ENCODE data around the gene STRBP. TPM values are rescaled to one million over a fixed set of nuclear protein-coding genes. Genes with fewer than 3 reads are reported as not detected.

The STRBP gene
- total RNA-seq, 1 donor from 2014 or later: 99.4 TPM

DNA sequence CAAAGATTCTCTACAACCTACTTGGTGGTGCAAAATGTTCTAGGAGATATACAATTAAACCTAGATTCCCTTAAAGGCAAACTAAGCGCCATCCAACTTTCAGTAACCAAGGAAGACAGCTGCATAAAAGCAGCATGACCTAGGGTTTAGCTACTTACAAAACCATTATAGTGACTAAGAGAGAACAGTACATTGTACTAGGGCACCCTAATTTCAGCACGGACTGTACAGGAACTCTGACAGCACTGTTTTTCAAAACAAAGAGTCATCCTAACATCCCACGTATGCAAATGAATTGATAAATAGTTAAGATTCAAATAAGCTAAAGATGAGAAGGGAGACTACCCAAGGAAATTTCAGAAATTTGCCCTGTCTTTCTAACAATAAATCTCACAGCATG is 30.0 kb downstream of the STRBP start:
- H3K36me3 Mint-ChIP-seq: no peaks in the 10 kb centered on the region
- Histone ChIP-seq H3K4me1 (peaks cover 3% of the 10 kb centered on the region), H3K4me2 (no peak overlapping the region), H3K36me3 (no peaks in the 10 kb centered on the region), H3K79me2 (ENCODE audit: low read depth) (peaks cover 85% of the 10 kb centered on the region), H3K4me3 (no peak overlapping the region), H3K27me3 (no peaks in the 10 kb centered on the region), H3K27ac (no peak overlapping the region), H3F3A (ENCODE audit: low read depth) (no peaks in the 10 kb centered on the region), H2AFZ (replicated peaks) (no peak overlapping the region), H3K9me3 (ENCODE audit: low read depth) (no peaks in the 10 kb centered on the region), H3K9ac (no peak overlapping the region), H4K20me1 (ENCODE audit: low read depth) (peaks cover 47% of the 10 kb centered on the region)
- no peak for DNase-seq (ENCODE audit: low spot score)
- no peaks in the 10 kb centered on the region for H3K9me3 Mint-ChIP-seq
- H3K27ac Mint-ChIP-seq: no peak overlapping the region
- H3K27me3 Mint-ChIP-seq (ENCODE audit: insufficient read depth, low read depth): no peaks in the 10 kb centered on the region
- no peak overlapping the region for H3K4me3 Mint-ChIP-seq
- TF ChIP-seq EZH2 (IDR thresholded peaks at IDR 0.05) (no peak), EZH2phosphoT487 (IDR thresholded peaks at IDR 0.05) (no peak)
- TF ChIP-seq, protein P1, sequence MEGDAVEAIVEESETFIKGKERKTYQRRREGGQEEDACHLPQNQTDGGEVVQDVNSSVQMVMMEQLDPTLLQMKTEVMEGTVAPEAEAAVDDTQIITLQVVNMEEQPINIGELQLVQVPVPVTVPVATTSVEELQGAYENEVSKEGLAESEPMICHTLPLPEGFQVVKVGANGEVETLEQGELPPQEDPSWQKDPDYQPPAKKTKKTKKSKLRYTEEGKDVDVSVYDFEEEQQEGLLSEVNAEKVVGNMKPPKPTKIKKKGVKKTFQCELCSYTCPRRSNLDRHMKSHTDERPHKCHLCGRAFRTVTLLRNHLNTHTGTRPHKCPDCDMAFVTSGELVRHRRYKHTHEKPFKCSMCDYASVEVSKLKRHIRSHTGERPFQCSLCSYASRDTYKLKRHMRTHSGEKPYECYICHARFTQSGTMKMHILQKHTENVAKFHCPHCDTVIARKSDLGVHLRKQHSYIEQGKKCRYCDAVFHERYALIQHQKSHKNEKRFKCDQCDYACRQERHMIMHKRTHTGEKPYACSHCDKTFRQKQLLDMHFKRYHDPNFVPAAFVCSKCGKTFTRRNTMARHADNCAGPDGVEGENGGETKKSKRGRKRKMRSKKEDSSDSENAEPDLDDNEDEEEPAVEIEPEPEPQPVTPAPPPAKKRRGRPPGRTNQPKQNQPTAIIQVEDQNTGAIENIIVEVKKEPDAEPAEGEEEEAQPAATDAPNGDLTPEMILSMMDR (IDR thresholded peaks at IDR 0.05): no peak
- H3K4me1 Mint-ChIP-seq: peaks cover 2% of the 10 kb centered on the region

DNA sequence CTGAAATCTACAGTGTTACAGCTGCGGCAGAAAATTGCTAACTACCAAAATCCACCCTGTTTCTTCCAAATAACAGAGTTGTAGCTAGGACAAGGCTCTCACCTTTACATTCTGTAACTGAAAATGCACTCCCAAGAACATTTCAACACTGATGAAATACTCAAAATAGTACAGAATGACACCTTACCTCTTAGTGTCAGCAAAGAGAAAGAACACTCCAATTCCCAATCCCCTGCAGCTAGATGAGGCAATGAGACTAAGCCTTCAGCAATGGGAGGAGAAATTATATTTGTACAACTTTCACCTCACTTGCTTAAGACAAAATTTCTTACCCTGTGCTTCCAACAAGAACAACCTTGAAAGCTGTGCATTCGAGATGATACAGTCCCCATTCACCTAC is 31.2 kb downstream of the STRBP start:
- no peaks in the 10 kb centered on the region for H3K27me3 ChIP-seq
- TF ChIP-seq EZH2 (IDR thresholded peaks at IDR 0.05): no peak
- TF ChIP-seq EZH2phosphoT487 (IDR thresholded peaks at IDR 0.05): no peak
- TF ChIP-seq, protein P1 (IDR thresholded peaks at IDR 0.05): no peak
- no peak overlapping the region for H3K27ac Mint-ChIP-seq
- H3K36me3 ChIP-seq: no peaks in the 10 kb centered on the region
- no peaks in the 10 kb centered on the region for H3K27me3 Mint-ChIP-seq (ENCODE audit: insufficient read depth, low read depth)
- H3K4me3 ChIP-seq: no peak overlapping the region
- no peak overlapping the region for H3K4me2 ChIP-seq
- peaks cover 8% of the 10 kb centered on the region for H3K4me1 ChIP-seq
- DNase-seq (ENCODE audit: low spot score): no peak
- no peak overlapping the region for H3K9ac ChIP-seq
- H3K9me3 ChIP-seq (ENCODE audit: low read depth): no peaks in the 10 kb centered on the region
- H3K27ac ChIP-seq: peak overlapping the region; percentile 38
- peaks cover 53% of the 10 kb centered on the region for H4K20me1 ChIP-seq (ENCODE audit: low read depth)
- peaks cover 79% of the 10 kb centered on the region for H3K79me2 ChIP-seq (ENCODE audit: low read depth)
- H3K9me3 Mint-ChIP-seq: no peaks in the 10 kb centered on the region
- no peak overlapping the region for H2AFZ ChIP-seq (replicated peaks)
- H3F3A ChIP-seq (ENCODE audit: low read depth): no peaks in the 10 kb centered on the region
- H3K4me3 Mint-ChIP-seq: no peak overlapping the region
- H3K36me3 Mint-ChIP-seq: no peaks in the 10 kb centered on the region
- peaks cover 2% of the 10 kb centered on the region for H3K4me1 Mint-ChIP-seq

DNA sequence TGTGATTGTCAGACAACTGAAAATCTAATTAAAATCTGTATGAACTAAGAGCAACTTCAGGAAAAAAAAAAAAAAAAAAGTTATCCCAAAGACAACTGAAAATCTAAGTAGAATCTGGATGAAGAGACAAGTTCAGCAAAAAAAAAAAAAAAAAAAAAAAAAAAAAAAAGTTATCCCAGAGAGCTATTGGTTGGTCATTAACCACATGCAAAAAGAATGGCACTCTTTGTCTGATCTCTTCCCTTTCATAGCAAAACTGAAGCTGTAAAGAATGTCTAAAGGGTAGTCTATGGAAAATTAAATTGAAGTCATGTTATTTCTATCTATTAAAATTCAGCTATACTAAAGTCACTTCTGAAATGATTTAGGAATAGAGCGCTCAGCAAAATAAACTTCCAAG is 32.9 kb downstream of the STRBP start:
- Mint-ChIP-seq H3K27ac (no peak overlapping the region), H3K4me1 (peaks cover 2% of the 10 kb centered on the region), H3K4me3 (no peak overlapping the region), H3K27me3 (ENCODE audit: insufficient read depth, low read depth) (no peaks in the 10 kb centered on the region), H3K36me3 (no peaks in the 10 kb centered on the region), H3K9me3 (no peaks in the 10 kb centered on the region)
- DNase-seq (ENCODE audit: low spot score): no peak
- Histone ChIP-seq H3K27ac (no peak overlapping the region), H3K9ac (no peak overlapping the region), H3K4me1 (peaks cover 12% of the 10 kb centered on the region), H4K20me1 (ENCODE audit: low read depth) (peaks cover 66% of the 10 kb centered on the region), H2AFZ (replicated peaks) (no peak overlapping the region), H3K36me3 (no peaks in the 10 kb centered on the region), H3F3A (ENCODE audit: low read depth) (no peaks in the 10 kb centered on the region), H3K4me3 (no peak overlapping the region), H3K9me3 (ENCODE audit: low read depth) (no peaks in the 10 kb centered on the region), H3K79me2 (ENCODE audit: low read depth) (peaks cover 78% of the 10 kb centered on the region), H3K27me3 (no peaks in the 10 kb centered on the region), H3K4me2 (no peak overlapping the region)
- no peak for TF ChIP-seq EZH2phosphoT487 (IDR thresholded peaks at IDR 0.05)
- TF ChIP-seq EZH2 (IDR thresholded peaks at IDR 0.05): no peak
- TF ChIP-seq, protein P1 (IDR thresholded peaks at IDR 0.05): no peak
